ENCODE data around the gene CNNM1. TPM values are rescaled to one million over a fixed set of nuclear protein-coding genes. Genes with fewer than 3 reads are reported as not detected.

CNNM1 gene
- total RNA-seq, 1 donor from 2014 or later: not detected

GRCh38 chr10:99365736-99366135, 36.6 kb downstream of the CNNM1 start:
- intact Hi-C loops (cut with DNase I): no loop called here
- Histone ChIP-seq H3K4me1 (no peaks in the 10 kb centered on the region), H3K36me3 (no peaks in the 10 kb centered on the region), H3K9me3 (no peaks in the 10 kb centered on the region), H3K27me3 (no peaks in the 10 kb centered on the region), H3K27ac (no peak overlapping the region), H3K4me3 (no peak overlapping the region)
- TF ChIP-seq CTCF (IDR thresholded peaks at IDR 0.05): no peak
- no peak for DNase-seq (ENCODE audit: low spot score in 2 of 2)

- DNase-seq (ENCODE audit: low spot score in 2 of 2): no peak
- Histone ChIP-seq H3K27ac (no peak overlapping the region), H3K36me3 (no peaks in the 10 kb centered on the region), H3K4me1 (no peaks in the 10 kb centered on the region), H3K9me3 (no peaks in the 10 kb centered on the region), H3K27me3 (no peaks in the 10 kb centered on the region), H3K4me3 (no peak overlapping the region)
- intact Hi-C loops (cut with DNase I): no loop called here
- TF ChIP-seq CTCF (IDR thresholded peaks at IDR 0.05): no peak
Measured at GRCh38 chr10:99366666-99367065, 37.5 kb downstream of the CNNM1 start.

- H3K27me3 ChIP-seq: no peaks in the 10 kb centered on the region
- DNase-seq (ENCODE audit: low spot score in 2 of 2): no peak
- H3K27ac ChIP-seq: no peak overlapping the region
- H3K36me3 ChIP-seq: no peaks in the 10 kb centered on the region
- H3K9me3 ChIP-seq: no peaks in the 10 kb centered on the region
- no peak overlapping the region for H3K4me3 ChIP-seq
- no peak for TF ChIP-seq CTCF (IDR thresholded peaks at IDR 0.05)
- intact Hi-C loops (cut with DNase I): no loop called here
- H3K4me1 ChIP-seq: no peaks in the 10 kb centered on the region
Measured at GRCh38 chr10:99368646-99369045, 39.5 kb downstream of the CNNM1 start.

GRCh38 chr10:99369126-99369525, 40.0 kb downstream of the CNNM1 start:
- Histone ChIP-seq H3K27ac (no peak overlapping the region), H3K27me3 (no peaks in the 10 kb centered on the region), H3K9me3 (no peaks in the 10 kb centered on the region), H3K4me1 (no peaks in the 10 kb centered on the region), H3K4me3 (no peak overlapping the region), H3K36me3 (no peaks in the 10 kb centered on the region)
- intact Hi-C loops (cut with DNase I): no loop called here
- DNase-seq (ENCODE audit: low spot score in 2 of 2): no peak
- TF ChIP-seq CTCF (IDR thresholded peaks at IDR 0.05): no peak

- no peaks in the 10 kb centered on the region for H3K36me3 ChIP-seq
- DNase-seq (ENCODE audit: low spot score in 2 of 2): no peak
- H3K4me1 ChIP-seq: no peaks in the 10 kb centered on the region
- intact Hi-C loops (cut with DNase I): no loop called here
- no peaks in the 10 kb centered on the region for H3K27me3 ChIP-seq
- no peaks in the 10 kb centered on the region for H3K9me3 ChIP-seq
- no peak overlapping the region for H3K4me3 ChIP-seq
- no peak overlapping the region for H3K27ac ChIP-seq
- TF ChIP-seq CTCF (IDR thresholded peaks at IDR 0.05): no peak
Measured at GRCh38 chr10:99369551-99369950, 40.4 kb downstream of the CNNM1 start.

- H3K9me3 ChIP-seq: no peaks in the 10 kb centered on the region
- no peaks in the 10 kb centered on the region for H3K4me1 ChIP-seq
- no peaks in the 10 kb centered on the region for H3K27me3 ChIP-seq
- no peaks in the 10 kb centered on the region for H3K36me3 ChIP-seq
- peak in 1 of 3 experiments; percentile 28 for TF ChIP-seq CTCF (IDR thresholded peaks at IDR 0.05)
- H3K27ac ChIP-seq: no peak overlapping the region
- DNase-seq (ENCODE audit: low spot score in 2 of 2): no peak
- H3K4me3 ChIP-seq: no peak overlapping the region
- intact Hi-C loops (cut with DNase I): no loop called here
Measured at GRCh38 chr10:99370993-99371392, 41.8 kb downstream of the CNNM1 start.
